Omental fat pad (tissue), 4 donors: ENCODE measurements around the gene TMEM178B. TPM values are rescaled to one million over a fixed set of nuclear protein-coding genes. Genes with fewer than 3 reads are reported as not detected.
"Not testable (repeated sequence)": the region's sequence is repeated elsewhere in the genome, so short reads cannot be mapped to it uniquely, and the experiment has no call there.

ENCODE experiments used
- ATAC-seq: fragments of 150-250 bp; one replicate; pipeline ENCODE4 v1.9.1; 2016; ENCODE audit warnings: mild to moderate bottlenecking, moderate library complexity; ENCODE audit not compliant: low FRiP score
- DNase-seq: peaks from one replicate; pipeline ENCODE4 v3.0.0-alpha.2; 2019; ENCODE audit warnings: low spot score
- total RNA-seq, 4 donors: library from RNA; depleted of rRNA; stranded (reverse); fragments of >200 nt; gene quantifications; one replicate each; pipeline ENCODE4 v1.1.0, GENCODE V29; 2016
- TF ChIP-seq, protein P1 (sequence below), 3 donors: fragments of 450-650 bp; IDR thresholded peaks; one replicate each; pipeline ENCODE4 v1.5.1; 2016 to 2017; ENCODE audit warnings: antibody characterized with exemption in 3 of 3, mild to moderate bottlenecking in 3 of 3, moderate library complexity in 2 of 3

The TMEM178B gene
- total RNA-seq, 4 donors from 2014 or later = 0.50 to 1.3 (median 0.81) TPM

DNA sequence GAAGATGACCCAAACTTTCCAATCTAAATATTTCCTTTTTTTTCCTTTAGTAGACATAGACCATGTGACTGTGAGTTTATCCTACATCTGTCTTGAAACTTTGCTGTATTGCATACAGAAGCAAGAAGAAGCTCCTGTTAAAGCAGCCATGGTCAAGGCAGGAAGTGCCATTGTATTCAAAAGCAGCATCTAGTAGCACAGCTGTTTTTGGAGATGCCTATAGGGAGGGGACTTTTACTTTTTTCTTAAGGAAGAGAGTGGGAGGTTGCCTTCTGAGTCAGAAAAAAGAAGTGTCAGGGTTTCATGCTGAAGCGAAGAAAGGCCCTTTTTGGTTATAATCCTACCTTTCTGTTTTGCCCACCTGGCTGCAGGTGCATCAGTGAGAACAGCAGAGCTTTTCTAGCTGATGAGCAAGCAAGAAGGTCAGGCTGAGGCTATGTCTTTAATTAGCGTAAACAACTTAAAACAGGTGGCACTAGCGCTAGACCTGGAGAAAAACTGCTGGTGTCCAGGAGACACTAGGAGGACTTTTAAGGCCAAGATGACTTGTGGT is 243.2 kb downstream of the TMEM178B start:
- ATAC-seq = no peak
- no peak for DNase-seq
- TF ChIP-seq, protein P1, sequence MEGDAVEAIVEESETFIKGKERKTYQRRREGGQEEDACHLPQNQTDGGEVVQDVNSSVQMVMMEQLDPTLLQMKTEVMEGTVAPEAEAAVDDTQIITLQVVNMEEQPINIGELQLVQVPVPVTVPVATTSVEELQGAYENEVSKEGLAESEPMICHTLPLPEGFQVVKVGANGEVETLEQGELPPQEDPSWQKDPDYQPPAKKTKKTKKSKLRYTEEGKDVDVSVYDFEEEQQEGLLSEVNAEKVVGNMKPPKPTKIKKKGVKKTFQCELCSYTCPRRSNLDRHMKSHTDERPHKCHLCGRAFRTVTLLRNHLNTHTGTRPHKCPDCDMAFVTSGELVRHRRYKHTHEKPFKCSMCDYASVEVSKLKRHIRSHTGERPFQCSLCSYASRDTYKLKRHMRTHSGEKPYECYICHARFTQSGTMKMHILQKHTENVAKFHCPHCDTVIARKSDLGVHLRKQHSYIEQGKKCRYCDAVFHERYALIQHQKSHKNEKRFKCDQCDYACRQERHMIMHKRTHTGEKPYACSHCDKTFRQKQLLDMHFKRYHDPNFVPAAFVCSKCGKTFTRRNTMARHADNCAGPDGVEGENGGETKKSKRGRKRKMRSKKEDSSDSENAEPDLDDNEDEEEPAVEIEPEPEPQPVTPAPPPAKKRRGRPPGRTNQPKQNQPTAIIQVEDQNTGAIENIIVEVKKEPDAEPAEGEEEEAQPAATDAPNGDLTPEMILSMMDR (IDR thresholded peaks at IDR 0.05) = no peak

DNA sequence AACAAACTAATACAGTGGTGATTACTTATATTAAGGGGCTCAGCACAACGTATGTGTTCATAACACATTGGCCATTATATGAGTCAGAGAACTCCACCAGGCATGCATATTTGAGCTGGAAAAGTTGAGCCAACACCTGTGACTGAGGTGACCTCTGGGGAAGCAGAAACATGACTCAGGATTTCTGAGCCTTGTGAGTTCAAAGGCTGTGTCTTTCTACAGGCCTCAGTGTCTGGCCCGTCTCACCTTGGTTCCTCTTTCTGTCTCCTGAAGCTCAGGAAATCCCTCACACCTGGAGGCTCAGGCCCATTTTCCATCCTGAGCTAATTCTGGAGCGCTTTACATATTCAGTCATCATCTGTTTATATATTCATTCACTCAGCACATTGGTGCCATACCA is 246.4 kb downstream of the TMEM178B start:
- DNase-seq = no peak
- ATAC-seq = no peak
- TF ChIP-seq, protein P1 (IDR thresholded peaks at IDR 0.05) = no peak

DNA sequence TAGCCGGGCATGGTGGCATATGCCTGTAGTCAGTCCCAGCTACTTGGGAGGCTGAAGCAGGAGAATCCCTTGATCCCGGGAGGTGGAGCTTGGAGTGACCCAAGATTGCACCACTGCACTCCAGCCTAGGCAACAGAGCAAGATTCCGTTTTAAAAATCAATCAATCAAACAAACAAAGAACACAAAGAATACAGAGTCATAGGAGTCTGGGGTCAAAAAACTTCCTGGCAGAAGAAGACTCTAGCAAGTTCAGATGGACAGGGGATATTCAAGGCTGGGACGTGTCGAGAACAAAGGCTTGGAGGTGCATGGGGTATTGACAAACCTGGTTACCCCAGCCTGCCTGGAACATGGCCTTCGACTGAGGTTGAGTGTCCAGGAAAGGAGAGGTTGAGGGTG is 248.5 kb downstream of the TMEM178B start:
- DNase-seq (no peak), ATAC-seq (no peak)
- TF ChIP-seq, protein P1 (IDR thresholded peaks at IDR 0.05) = no peak

DNA sequence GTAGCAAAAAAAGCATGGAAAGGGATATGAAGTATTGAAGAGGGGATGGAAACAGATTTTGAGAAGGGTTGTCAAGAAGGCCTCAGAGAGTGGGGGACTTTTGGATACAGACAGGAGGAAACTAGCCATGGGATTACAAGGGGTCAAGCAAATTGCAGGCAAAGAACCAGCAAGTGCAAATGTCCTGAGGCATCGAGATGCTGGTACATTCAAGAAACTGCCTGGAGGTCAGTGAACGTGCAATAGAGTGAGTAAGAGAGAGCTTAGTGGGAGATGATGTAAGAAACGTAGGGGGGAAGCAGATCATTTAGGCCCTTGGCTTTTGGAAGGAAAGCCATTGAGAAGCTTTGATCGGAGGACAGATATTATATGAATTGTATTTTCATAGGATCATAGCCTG is 250.0 kb downstream of the TMEM178B start:
- ATAC-seq = no peak
- no peak for DNase-seq
- TF ChIP-seq, protein P1 (IDR thresholded peaks at IDR 0.05) = no peak

DNA sequence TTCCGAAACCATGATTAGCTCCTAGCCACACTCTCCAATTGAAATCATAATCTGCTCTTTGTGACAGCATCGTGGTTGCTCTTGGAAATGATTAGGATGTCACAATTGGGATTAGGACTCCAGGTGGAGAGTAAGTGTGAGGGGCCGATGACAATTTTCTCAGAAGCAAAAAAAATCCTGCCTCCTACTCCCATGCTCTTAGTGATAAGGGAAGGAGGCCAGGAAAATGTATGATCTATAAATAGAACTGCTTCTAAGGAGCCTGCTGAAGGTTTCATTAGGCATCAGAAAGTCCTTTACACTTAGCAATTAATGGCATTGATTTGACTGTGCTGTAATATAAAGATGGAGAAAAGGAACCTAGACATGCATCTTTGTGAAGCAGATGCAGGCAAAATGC is 251.0 kb downstream of the TMEM178B start:
- DNase-seq (no peak), ATAC-seq (no peak)
- TF ChIP-seq, protein P1 (IDR thresholded peaks at IDR 0.05) = no peak

DNA sequence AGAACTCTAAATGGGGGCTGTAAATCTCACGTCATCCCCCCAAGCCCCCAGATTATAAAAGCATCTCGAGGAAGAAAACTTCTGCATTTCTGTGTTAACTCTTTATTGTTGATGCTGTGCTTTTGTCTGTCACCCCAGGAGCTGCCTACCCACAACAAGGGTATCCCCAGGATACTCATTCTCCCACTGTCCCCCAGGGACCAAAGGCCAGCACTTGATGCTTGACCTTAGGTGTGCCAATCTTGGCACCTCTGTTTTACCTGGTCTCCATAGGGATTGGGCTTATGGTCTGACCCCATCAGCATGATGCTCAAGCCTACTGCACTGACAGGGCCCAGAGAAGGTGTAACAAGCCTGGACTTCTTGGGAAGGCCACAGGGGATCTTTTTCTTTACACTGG is 251.4 kb downstream of the TMEM178B start:
- TF ChIP-seq, protein P1 (IDR thresholded peaks at IDR 0.05) = no peak
- ATAC-seq (no peak), DNase-seq (no peak)

DNA sequence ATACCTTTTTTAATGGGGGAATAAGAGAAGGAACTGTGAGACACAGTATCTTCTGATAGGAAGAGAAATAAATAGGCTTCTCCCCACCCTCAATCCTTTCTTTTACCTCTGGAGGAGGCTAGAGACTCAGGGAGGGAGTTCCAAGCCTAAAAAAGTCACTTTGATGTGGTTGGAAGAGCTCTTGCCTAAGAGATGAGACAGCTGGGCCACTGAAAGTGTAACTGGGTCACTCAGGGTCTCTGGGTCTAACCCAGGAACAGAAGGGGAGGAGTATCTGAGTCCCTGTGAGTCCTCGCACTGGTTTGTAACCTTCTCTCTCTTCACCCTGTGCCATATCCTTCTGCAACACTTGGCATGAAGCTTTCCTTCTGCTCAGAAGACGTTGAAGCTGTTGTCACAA is 254.4 kb downstream of the TMEM178B start:
- TF ChIP-seq, protein P1 (IDR thresholded peaks at IDR 0.05) = no peak
- DNase-seq = no peak
- ATAC-seq = no peak

DNA sequence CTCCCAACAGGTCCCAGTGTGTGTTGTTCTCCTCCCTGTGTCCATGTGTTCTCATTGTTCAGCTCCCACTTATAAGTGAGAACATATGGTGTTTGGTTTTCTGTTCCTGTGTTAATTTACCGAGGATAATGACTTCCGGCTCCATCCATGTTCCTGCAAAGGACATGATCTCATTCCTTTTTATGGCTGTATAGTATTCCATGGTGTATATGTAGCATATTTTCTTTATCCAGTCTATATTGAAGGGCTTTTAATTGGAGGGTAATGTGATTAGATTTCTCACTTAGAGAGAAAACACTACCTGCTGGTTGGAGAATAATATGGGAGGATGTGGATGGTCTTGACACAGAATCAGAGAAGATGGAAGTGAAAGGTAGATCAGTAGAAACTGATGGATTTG is 256.4 kb downstream of the TMEM178B start:
- DNase-seq, ATAC-seq: not testable (repeated sequence)
